GM18861 (cell line): Measurements from ENCODE around the gene IQCF2.
"Not testable (repeated sequence)": the region's sequence is repeated elsewhere in the genome, so short reads cannot be mapped to it uniquely, and the experiment has no call there.

Experiments
- ATAC-seq: cut with Tn5 transposase; IDR thresholded peaks from one replicate; pipeline ENCODE4 v1.9.1; 2021; ENCODE audit not compliant: unreplicated experiment

IQCF2 gene

GRCh38 chr3:51875501-51875900 is 14.1 kb downstream of the IQCF2 start, which contains the start of gene IQCF5:
Gene IQCF5 (minus strand): TSS chr3:51875601. CDS start chr3:51875531, 70 bp downstream.
- ATAC-seq, result no peak

GRCh38 chr3:51876186-51876585 is 14.8 kb downstream of the IQCF2 start:
- no peak for ATAC-seq

GRCh38 chr3:51879937-51880336 is 18.5 kb downstream of the IQCF2 start:
- ATAC-seq, result no peak

- no peak for ATAC-seq
Measured at GRCh38 chr3:51886447-51886846, 25.0 kb downstream of the IQCF2 start.

GRCh38 chr3:51887620-51888019 is 26.2 kb downstream of the IQCF2 start:
- no peak for ATAC-seq

GRCh38 chr3:51888463-51889105 is 27.2 kb downstream of the IQCF2 start:
- no peak for ATAC-seq

GRCh38 chr3:51891242-51892039 is 30.0 kb downstream of the IQCF2 start:
- ATAC-seq, result no peak

GRCh38 chr3:51894391-51894790 is 33.0 kb downstream of the IQCF2 start:
- no peak for ATAC-seq

- ATAC-seq, result no peak
Measured at GRCh38 chr3:51894939-51895338, 33.5 kb downstream of the IQCF2 start.

- ATAC-seq, result no peak
Measured at GRCh38 chr3:51896607-51897305, 35.3 kb downstream of the IQCF2 start.

- ATAC-seq, result no peak
Measured at GRCh38 chr3:51897391-51897790, 36.0 kb downstream of the IQCF2 start.

- ATAC-seq, result not testable (repeated sequence)
Measured at GRCh38 chr3:51900043-51900442, 38.6 kb downstream of the IQCF2 start.

GRCh38 chr3:51902361-51902760 is 40.9 kb downstream of the IQCF2 start:
- not testable (repeated sequence) for ATAC-seq

GRCh38 chr3:51904034-51904823 is 42.8 kb downstream of the IQCF2 start:
- ATAC-seq, result no peak

GRCh38 chr3:51908026-51908425 is 46.6 kb downstream of the IQCF2 start:
- ATAC-seq, result no peak
